Erythroblast (primary cell): Measurements from ENCODE around the gene PDIA2.

Experiments
- GATA1 ChIP-seq: IDR thresholded peaks from 2 replicates; pipeline ENCODE4 v1.6.1; 2011; ENCODE audit warnings: low read depth, mild to moderate bottlenecking, control low read depth, low read length, moderate library complexity
- POLR2A ChIP-seq: IDR thresholded peaks from 2 replicates; pipeline ENCODE4 v1.6.1; 2011; ENCODE audit warnings: mild to moderate bottlenecking, low read length

- TF ChIP-seq POLR2A, result no peak
- TF ChIP-seq GATA1, result no peak
Observed at GRCh38 chr16:253833-254232, 29.1 kb upstream of the PDIA2 start.
